Uterus (tissue), 4 donors: ENCODE results near the gene KDM4C. TPM values are rescaled to one million over a fixed set of nuclear protein-coding genes. Genes with fewer than 3 reads are reported as not detected.

ENCODE experiments used
- DNase-seq, 2 donors: peaks; one replicate each; pipeline ENCODE4 v3.0.0-alpha.2; 2019 to 2020
- H3K27ac ChIP-seq, 2 donors: fragments of 200-600 bp; sonication (generic); 1 replicate in 1 of 2; 2 replicates in 1 of 2; pipeline ENCODE4 v1.5.1; 2016 to 2018
- H3K27me3 ChIP-seq, 2 donors: fragments of 200-600 bp; sonication (generic); one replicate each; pipeline ENCODE4 v1.5.1; 2018 to 2019; ENCODE audit warnings: control low read depth in 1 of 2
- H3K36me3 ChIP-seq, 2 donors: fragments of 200-600 bp; sonication (generic); one replicate each; pipeline ENCODE4 v1.5.1; 2019; ENCODE audit warnings: control low read depth in 1 of 2
- H3K4me1 ChIP-seq, 2 donors: fragments of 200-600 bp; sonication (generic); one replicate each; pipeline ENCODE4 v1.5.1; 2018 to 2019; ENCODE audit warnings: control low read depth in 1 of 2
- H3K4me3 ChIP-seq, 2 donors: fragments of 200-600 bp; sonication (generic); 1 replicate in 1 of 2; 2 replicates in 1 of 2; pipeline ENCODE4 v1.5.1; 2018 to 2019; ENCODE audit warnings: mild to moderate bottlenecking in 1 of 2
- H3K9me3 ChIP-seq, 2 donors: fragments of 200-600 bp; sonication (generic); one replicate each; pipeline ENCODE4 v1.5.1; 2019; ENCODE audit warnings: control low read depth in 1 of 2
- POLR2A ChIP-seq, 2 donors: fragments of 450-650 bp; IDR thresholded peaks; one replicate each; pipeline ENCODE4 v1.6.1; 2016; ENCODE audit warnings: antibody characterized with exemption in 2 of 2, mild to moderate bottlenecking in 1 of 2, moderate library complexity in 1 of 2
- intact Hi-C: fragments of 100-400 bp; cut with DNase I; formaldehyde crosslinking; loops from one replicate; pipeline ENCODE4 v1.15.1; 2023; ENCODE audit warnings: low total_unique reads
- total RNA-seq, 4 donors: library from RNA; depleted of rRNA in 3 of 4; stranded (reverse); fragments of >200 nt in 3 of 4; gene quantifications; one replicate each; pipeline versions ENCODE4 v1.1.0 to v1.2.4, GENCODE V29; 2014 to 2023
- TF ChIP-seq, protein P1 (sequence below), 4 experiments: fragments of 200-600 bp in 2 of 4; fragments of 450-650 bp in 2 of 4; sonication (generic) in 2 of 4; IDR thresholded peaks; one replicate each; pipeline ENCODE4 v1.5.1; 2016 to 2019; ENCODE audit warnings: antibody characterized with exemption in 4 of 4, mild to moderate bottlenecking in 2 of 4, moderate library complexity in 1 of 4
- donor health status: DM: yes; HTN: yes; CAD: no.

KDM4C gene
- total RNA-seq, 4 donors from 2014 or later, result 29.1 to 61.4 (median 45.5) TPM

DNA sequence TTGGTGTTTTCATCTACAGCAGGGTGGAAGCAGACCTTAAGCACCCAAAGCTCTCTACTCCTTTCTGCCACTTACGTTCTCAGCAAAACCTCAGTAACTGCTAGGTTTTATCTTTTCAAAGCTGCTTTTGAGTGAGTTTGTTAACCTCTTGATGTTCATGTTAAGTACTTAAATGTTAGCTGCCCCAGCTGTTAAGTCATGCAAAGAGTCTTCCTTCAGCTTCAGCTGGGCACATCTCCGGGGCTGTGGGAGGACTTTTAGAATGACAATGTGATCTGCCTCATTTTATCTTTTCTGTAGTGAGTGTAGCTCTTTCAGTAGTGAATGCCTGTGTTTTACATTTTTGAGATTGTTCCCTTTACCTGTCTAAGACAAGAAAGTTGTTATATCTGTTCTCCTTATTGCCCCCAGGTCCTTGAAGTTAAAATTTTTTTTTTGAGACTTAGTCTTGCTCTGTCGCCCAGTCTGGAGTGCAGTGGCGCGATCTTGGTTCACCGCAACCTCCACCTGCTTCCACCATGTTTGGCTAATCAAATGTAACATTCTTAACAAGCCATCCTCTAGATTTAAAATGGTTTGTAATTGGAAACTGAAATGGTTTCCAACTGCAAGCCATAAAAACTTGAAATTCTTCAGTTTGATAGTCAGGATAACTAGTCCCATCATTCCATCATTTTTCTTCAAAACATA lies 19.6 kb downstream of the KDM4C start:
- no peaks in the 10 kb centered on the region for H3K4me1 ChIP-seq
- H3K4me3 ChIP-seq, result no peak overlapping the region
- intact Hi-C loops, result no loop called here
- TF ChIP-seq POLR2A (IDR thresholded peaks at IDR 0.05), result no peak
- TF ChIP-seq, protein P1, sequence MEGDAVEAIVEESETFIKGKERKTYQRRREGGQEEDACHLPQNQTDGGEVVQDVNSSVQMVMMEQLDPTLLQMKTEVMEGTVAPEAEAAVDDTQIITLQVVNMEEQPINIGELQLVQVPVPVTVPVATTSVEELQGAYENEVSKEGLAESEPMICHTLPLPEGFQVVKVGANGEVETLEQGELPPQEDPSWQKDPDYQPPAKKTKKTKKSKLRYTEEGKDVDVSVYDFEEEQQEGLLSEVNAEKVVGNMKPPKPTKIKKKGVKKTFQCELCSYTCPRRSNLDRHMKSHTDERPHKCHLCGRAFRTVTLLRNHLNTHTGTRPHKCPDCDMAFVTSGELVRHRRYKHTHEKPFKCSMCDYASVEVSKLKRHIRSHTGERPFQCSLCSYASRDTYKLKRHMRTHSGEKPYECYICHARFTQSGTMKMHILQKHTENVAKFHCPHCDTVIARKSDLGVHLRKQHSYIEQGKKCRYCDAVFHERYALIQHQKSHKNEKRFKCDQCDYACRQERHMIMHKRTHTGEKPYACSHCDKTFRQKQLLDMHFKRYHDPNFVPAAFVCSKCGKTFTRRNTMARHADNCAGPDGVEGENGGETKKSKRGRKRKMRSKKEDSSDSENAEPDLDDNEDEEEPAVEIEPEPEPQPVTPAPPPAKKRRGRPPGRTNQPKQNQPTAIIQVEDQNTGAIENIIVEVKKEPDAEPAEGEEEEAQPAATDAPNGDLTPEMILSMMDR (IDR thresholded peaks at IDR 0.05), result no peak
- H3K9me3 ChIP-seq, result no peaks in the 10 kb centered on the region
- H3K27ac ChIP-seq, result no peak overlapping the region
- no peak for DNase-seq
- no peaks in the 10 kb centered on the region for H3K27me3 ChIP-seq
- no peaks in the 10 kb centered on the region for H3K36me3 ChIP-seq

DNA sequence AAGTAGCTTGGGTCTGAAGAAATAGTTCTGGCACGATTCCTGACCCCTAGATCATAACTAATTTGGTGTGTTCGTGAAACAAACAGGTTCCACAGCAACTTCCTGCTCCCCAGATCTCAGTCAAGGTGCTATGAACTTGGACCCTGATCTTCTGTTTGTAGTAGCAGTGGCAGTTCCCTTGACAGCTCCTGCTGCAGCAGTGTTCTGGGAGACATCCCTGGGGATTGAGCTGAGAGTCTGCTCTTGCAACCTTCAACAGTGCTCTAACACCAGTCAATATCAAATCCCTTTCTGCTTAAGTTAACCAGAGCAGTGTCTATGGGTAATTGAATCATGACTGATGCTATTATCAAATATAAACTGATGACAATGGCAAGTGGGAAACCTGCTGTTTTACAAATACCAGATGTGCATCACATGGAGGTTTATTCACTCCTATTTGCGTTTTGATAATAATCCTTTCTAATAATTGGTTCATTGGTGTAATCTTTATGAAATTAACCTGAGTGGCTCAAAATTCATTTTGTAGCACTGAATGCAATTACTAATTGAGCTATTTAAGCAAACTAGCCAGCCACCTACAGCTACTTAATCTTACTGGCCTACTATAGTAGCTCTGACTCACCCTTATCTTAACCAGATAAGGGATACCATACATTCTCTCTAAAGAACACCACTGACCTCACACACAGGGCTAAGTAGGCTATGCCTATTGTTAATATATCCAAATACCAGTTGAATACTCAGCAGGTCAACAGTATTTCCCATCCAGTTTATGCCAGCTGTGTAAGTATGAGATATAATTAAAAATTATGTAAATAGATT lies 21.9 kb downstream of the KDM4C start:
- intact Hi-C loops, result no loop called here
- H3K27ac ChIP-seq, result no peak overlapping the region
- no peak for DNase-seq
- TF ChIP-seq POLR2A (IDR thresholded peaks at IDR 0.05), result no peak
- TF ChIP-seq, protein P1 (IDR thresholded peaks at IDR 0.05), result no peak
- H3K4me1 ChIP-seq, result no peaks in the 10 kb centered on the region
- H3K9me3 ChIP-seq, result no peaks in the 10 kb centered on the region
- no peak overlapping the region for H3K4me3 ChIP-seq
- H3K36me3 ChIP-seq, result no peaks in the 10 kb centered on the region
- H3K27me3 ChIP-seq, result no peaks in the 10 kb centered on the region

DNA sequence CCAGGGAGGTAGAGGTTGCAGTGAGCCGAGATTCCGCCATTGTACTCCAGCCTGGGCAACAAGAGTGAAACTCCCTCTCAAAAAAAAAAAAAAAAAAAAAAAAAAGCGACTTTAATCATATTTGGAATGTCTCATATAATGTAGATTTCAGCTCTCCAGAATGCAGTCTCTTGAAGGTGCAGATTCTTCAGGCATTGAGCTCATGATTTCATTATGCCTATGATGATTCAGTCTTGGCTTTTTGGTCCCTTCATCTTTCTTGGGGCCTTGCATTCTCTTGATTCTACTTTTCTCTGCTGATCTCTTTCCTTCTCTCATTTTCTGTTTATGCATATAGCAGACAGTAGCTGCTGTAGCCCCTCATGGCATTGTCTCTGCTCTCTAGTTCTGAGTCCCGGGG lies 22.9 kb downstream of the KDM4C start:
- no peak overlapping the region for H3K4me3 ChIP-seq
- no peaks in the 10 kb centered on the region for H3K36me3 ChIP-seq
- DNase-seq, result no peak
- intact Hi-C loops, result no loop called here
- H3K27ac ChIP-seq, result no peak overlapping the region
- no peaks in the 10 kb centered on the region for H3K27me3 ChIP-seq
- TF ChIP-seq POLR2A (IDR thresholded peaks at IDR 0.05), result no peak
- TF ChIP-seq, protein P1 (IDR thresholded peaks at IDR 0.05), result no peak
- no peaks in the 10 kb centered on the region for H3K4me1 ChIP-seq
- H3K9me3 ChIP-seq, result no peaks in the 10 kb centered on the region

DNA sequence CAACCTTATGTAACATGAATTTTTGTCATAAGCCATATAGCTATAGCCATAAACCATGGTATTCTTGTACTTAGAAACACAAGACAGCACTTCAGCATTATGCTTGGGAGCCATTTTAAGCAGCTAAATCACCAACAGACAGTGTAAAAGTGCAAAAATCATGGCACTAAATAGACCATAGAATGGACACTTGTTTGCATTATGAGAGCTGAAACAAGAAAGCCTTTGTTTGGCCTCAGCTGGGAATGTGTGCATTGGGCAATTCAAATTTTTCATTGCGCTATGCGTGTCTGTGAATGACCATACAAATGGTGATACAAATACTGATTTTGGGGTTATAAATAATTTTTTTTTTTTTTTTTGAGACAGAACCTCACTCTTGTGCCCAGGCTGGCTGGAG lies 23.7 kb downstream of the KDM4C start:
- Histone ChIP-seq H3K9me3 (no peaks in the 10 kb centered on the region), H3K27ac (no peak overlapping the region), H3K36me3 (no peaks in the 10 kb centered on the region), H3K4me1 (no peaks in the 10 kb centered on the region), H3K27me3 (no peaks in the 10 kb centered on the region), H3K4me3 (no peak overlapping the region)
- no peak for TF ChIP-seq POLR2A (IDR thresholded peaks at IDR 0.05)
- TF ChIP-seq, protein P1 (IDR thresholded peaks at IDR 0.05), result no peak
- intact Hi-C loops, result no loop called here
- no peak for DNase-seq

DNA sequence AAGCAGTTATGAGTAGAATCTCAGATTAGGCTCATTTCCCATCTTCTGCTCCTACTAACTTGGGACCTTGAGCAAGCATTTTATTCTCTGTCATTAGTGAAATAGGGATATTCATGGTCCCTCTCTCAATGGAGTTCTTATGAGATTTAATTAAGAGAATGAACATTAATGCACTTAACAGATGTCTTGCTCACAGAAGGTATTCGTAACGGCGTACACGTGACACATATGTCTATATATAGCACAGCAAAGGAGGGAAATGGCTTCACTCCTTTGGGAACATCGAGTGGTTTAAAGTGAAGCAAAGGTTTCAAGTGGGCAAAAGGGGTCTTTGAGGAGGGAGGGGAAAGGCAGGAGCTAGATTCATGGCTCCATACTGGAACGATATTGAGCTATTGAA lies 24.6 kb downstream of the KDM4C start:
- Histone ChIP-seq H3K36me3 (no peaks in the 10 kb centered on the region), H3K27ac (no peak overlapping the region), H3K4me3 (no peak overlapping the region), H3K9me3 (no peaks in the 10 kb centered on the region), H3K27me3 (no peaks in the 10 kb centered on the region), H3K4me1 (no peaks in the 10 kb centered on the region)
- DNase-seq, result no peak
- intact Hi-C loops, result no loop called here
- TF ChIP-seq POLR2A (IDR thresholded peaks at IDR 0.05), result no peak
- TF ChIP-seq, protein P1 (IDR thresholded peaks at IDR 0.05), result no peak
